Measurements from ENCODE around the gene KDM4C. TPM values are rescaled to one million over a fixed set of nuclear protein-coding genes. Genes with fewer than 3 reads are reported as not detected.

The KDM4C gene
- total and polyA plus RNA-seq, 2 of the 8 experiments (the other 6 are each of a cell fraction or from before 2014, with no cell fraction given), result 13.0 to 26.1 TPM

DNA sequence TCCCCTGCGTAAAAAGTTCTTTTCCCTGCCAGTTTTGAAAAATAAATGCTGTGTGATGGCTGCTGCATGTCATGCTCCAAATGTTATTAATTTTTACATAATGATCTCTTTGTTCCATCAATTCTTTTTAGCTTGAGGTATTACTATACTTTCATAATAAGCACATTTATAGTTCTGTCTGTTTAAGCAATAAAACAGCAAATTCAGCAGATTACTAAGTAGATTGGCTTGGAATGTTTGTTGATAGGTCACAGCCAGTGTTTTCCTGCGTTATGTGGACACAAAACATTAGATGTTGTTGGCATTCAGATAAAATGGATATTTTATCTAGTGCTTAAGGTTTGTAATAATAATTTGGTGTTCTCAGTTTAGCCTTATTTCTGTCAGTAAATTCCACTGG, 242.0 kb downstream of the KDM4C start (continued):
- TF ChIP-seq CBX8 (IDR thresholded peaks at IDR 0.05; ENCODE audit: borderline replicate concordance, low read depth, low read length) (no peak), RAD21 (IDR thresholded peaks at IDR 0.05 in 1 of 2, conservative IDR thresholded peaks at IDR 0.05 in 1 of 2; ENCODE audit: low read depth in 2 of 2, low read length in 2 of 2) (no peak), JUN (IDR thresholded peaks at IDR 0.05; ENCODE audit: low read depth, low read length) (no peak), GTF2F1 (IDR thresholded peaks at IDR 0.05; ENCODE audit: borderline replicate concordance, low read depth, low read length) (no peak), FOSL1 (IDR thresholded peaks at IDR 0.05; ENCODE audit: insufficient read depth, low read depth, low read length) (no peak), CBX5 (IDR thresholded peaks at IDR 0.05; ENCODE audit: low read depth, low read length) (no peak), RBBP5 (IDR thresholded peaks at IDR 0.05; ENCODE audit: borderline replicate concordance, low read depth, low read length) (no peak), RXRA (IDR thresholded peaks at IDR 0.05; ENCODE audit: insufficient read depth, low read depth, low read length) (no peak), CHD2 (IDR thresholded peaks at IDR 0.05; ENCODE audit: low read length) (no peak), NANOG (IDR thresholded peaks at IDR 0.05; ENCODE audit: insufficient read depth, low read depth, low read length, poor library complexity, severe bottlenecking) (no peak), EZH2 (IDR thresholded peaks at IDR 0.05; ENCODE audit: low read depth, low read length, severe bottlenecking) (no peak), YY1 (IDR thresholded peaks at IDR 0.05; ENCODE audit: low read depth, low read length) (no peak), NRF1 (IDR thresholded peaks at IDR 0.05; ENCODE audit: low read depth, low read length) (no peak), TCF12 (IDR thresholded peaks at IDR 0.05; ENCODE audit: low read depth, low read length) (no peak)

All from H1 (cell line).